NCI-H2196 treated with DMSO at 0.1 percent for 48 hours (cell line): ENCODE results near the gene ZNF530.
A peak's percentile ranks its signal among the peaks of the same experiment; 100 is the strongest.

Experiments used
- DNase-seq: peaks from one replicate; lab custom pipeline; 2025; ENCODE audit not compliant: unreplicated experiment; lab: John Stamatoyannopoulos, UW

Gene ZNF530

GRCh38 chr19:57599761-57600383 is at the start of gene ZNF530:
Gene ZNF530 (plus strand): TSS chr19:57599885. CDS start chr19:57604346, 4,461 bp downstream.
- peak; percentile 87 for DNase-seq

GRCh38 chr19:57552432-57552831 is 47.3 kb upstream of the ZNF530 start:
- no peak for DNase-seq

DNA sequence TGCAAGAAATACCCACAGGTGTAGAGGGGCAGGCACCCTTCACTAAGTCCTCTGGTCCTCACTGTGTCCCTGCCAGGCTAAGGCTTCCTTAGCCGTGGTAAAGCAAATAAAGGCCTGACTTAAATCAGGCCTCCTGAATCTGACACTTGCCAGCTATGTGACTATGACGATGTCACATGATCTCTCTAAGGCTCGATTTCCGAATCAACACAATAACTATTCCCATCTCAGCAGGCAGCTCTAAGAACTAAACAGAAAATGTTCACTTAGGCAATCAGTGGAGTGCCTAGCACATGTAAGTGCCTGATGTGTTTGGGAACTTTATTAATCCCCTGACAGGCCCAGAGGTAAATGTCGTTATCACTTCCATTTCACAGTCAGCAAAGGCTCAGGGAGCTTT is 42.0 kb upstream of the ZNF530 start:
- no peak for DNase-seq

GRCh38 chr19:57558525-57558924 is 41.2 kb upstream of the ZNF530 start:
- no peak for DNase-seq

DNA sequence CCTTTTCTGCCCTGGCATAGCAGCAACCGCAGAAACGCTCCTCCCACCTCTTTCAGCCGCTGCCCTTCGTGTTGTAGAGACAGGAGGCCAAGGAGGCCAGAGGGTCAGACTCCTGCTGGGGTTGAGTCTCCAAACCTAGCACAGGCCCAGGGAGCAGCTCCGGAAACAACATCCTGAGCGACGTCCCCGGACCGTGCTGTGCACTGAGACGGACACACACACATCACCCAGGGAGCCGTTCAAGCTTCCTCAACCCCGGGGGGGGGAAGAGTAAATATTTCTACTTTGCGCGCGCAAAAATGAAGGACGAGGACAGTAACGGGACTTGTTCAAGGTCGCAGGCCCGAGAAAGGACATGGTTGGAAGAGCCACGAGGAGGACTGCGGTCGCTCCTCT is 40.7 kb upstream of the ZNF530 start:
- no peak for DNase-seq

DNA sequence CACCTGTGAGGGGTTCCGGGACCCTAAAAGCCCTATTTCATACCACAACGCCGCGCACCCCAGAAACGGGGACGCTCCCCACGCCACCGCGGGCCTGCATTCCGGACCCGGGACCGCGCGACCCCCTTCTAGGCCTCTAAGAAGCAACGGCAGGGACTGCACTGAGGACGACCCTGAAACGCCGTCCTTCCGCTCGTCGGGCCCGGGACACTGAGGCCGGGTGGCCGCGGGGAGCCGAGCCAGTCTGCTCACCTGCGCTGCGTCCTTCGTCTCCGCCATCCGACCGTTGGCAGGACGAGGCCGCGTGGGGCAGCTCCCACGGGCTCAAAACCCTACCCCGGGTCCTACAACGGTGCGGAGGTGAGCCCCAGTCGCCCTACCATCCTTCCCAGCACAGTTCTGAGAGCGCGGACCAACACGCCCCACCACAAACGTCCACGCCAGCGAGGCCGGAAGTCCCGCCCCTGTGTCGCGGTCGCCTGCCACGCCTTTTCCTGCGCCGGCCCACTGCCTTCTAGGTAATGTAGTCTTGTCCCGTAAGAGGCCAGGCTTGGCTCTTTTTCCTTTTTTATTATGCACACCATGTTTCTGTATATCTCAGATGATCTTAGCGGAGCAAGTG is 40.2 kb upstream of the ZNF530 start, which contains the start of gene ZNF550:
Gene ZNF550 (minus strand): TSS at position 460 of the 622 bp plus-strand sequence. CDS start 181 bp downstream, at position 279.
- peak; percentile 79 for DNase-seq

DNA sequence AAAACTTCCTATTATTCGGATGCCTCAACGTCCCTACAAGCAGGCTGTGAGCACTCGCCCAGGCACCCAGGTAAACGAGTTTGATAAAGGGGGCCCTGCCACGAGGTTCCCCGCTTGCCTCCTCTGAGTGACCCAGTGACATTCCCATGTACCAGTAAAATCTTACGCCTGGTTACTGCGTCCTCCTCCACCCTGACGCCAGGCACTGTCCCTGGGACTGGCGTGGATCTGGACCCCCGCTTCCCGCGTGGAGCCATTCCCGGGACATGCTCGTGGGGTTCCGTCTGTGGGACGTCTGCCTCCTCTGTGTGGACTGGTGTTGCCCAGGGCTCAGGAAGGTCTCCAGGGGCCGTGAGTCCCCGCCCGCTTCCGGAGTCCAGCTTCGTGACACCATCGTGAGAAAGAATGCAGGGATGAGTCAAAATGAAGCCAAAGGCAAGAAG is 39.6 kb upstream of the ZNF530 start:
- no peak for DNase-seq

GRCh38 chr19:57563547-57563946 is 36.1 kb upstream of the ZNF530 start:
- DNase-seq = no peak

DNA sequence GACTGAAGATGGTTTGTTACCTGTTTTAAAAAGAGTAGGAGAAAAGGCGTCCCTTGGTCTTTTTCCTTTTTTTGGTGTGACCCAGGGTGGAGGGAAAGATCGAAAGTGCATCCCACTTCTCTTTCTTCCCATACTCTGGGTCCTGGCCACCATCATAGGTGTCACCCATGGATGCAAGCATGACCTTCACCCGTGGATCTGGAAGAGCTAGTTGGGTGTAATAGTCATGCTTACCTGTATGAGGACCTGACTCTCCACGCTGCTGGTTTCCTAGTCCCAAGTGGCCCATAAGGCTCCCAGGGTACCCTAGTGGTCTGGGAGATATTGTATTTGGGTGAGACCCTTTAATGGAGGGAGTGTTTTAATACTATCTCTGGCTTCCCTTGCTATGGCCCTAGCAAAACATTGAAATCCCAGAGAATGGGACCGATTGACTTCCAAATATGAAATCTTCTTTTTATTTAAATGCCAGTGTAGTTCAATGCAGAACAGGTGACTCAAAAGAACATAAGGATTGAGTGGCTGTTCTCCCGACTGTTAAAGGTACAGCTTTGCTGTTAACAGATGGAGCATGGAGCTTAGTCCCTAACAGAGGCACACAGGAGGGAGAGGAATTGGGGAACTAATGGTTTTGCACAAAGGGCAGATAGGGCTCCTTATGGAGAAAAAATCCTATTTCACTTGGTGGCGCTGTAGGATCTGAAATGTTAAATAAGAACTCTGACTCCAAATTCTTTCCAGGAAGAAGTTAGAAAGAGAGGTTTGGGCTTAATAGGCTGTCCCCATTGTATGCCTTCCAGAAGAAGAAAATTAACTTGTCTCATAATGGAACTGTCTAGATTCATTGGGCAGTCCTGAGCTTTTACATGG is 33.1 kb upstream of the ZNF530 start:
- DNase-seq = no peak

DNA sequence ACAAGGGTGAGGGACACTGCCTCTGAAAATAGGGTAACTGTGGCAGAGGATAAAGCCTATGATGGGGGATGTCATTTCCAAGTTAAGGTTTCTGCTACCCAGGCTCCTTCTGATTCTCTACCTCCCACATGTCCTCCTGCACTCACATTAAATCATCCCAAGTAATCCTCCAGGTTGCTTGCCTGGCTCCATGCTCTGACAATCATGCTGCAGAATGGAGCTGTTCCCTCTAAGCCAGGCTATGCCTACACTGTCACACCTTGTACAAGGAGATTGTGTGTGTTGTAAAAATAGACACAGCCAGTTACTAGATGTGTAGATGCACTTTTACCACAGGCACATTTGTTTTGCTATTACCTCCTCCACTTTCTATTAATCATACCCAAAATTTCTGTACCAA is 29.0 kb upstream of the ZNF530 start:
- DNase-seq = no peak

DNA sequence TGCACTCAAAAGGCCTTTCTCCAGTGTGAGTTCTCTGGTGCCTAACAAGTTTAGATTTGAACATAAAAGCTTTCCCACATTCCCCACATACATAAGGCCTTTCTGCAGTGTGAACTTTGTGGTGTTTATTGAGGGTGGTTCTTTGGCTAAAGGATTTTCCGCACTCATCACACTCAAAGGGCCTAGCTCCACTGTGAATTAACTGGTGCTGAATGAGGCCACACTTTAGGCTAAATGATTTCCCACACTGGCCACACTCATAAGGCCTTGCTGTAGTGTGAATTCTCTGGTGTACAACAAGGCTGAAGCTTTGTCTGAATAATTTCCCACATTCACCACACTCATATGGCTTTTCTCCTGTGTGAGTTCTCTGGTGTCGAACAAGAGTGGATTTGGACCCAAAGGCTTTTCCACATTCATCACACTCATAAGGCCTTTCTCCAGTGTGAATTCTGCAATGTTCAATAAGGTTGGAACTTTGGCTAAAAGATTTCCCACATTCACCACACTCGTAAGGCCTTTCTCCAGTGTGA is 27.2 kb upstream of the ZNF530 start:
- no peak for DNase-seq

DNA sequence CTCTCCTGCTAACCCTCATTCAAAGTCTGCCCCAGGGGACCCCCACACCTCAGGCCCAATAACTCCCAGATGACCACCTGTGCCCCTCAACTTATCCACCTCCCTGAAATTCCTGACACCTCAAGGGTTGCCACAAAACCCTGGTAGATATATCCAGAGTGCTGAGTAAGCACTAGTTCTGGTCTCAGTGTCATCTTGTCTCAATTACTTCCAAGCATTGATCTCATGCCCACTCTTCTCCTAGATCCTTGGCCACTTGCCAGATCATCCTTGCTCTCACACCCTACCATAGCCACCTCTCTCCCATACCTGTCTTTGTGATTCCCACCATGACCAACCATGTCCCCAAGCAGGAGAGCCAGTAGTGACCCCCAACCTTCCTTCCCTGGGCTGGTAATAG is 23.0 kb upstream of the ZNF530 start:
- DNase-seq = no peak

DNA sequence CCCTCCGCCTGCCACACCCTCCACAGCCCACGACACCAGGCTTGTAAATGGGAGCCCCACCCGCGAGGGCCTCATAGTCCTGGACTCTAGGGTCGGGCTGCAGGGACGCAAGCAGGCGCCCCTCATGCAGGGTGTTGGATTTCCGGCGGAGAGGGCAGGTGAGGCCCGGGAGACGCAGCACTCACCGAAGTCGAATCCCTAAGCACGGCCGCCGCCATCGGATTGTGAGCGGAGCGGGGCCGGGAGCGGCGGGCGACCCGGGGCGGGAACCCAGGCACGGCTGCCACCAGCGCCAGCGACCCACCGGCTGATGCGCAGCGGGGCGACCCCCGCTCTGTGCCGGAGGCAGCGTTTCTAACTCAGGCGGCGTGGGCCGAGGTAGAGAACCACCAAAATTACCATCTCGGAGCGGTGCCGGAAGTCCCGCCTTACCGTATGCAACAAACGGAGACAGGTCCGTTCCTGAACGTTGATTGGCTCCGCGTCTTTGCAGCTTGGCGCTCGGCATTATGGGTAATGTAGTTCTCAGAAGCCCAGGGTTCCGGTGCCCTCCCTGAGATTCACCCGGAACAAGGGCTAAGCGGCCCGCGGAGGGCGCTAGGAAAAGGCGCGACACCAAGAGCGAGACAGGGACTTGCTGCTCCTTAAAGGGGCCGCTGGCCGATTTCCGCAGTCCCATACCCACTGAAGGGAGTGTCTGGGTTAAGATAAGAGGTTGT is 21.0 kb upstream of the ZNF530 start, which contains the start of gene ZNF416:
Gene ZNF416 (minus strand): TSS at position 425 of the 719 bp plus-strand sequence. CDS start 207 bp downstream, at position 218.
- peak; percentile 94 for DNase-seq

DNA sequence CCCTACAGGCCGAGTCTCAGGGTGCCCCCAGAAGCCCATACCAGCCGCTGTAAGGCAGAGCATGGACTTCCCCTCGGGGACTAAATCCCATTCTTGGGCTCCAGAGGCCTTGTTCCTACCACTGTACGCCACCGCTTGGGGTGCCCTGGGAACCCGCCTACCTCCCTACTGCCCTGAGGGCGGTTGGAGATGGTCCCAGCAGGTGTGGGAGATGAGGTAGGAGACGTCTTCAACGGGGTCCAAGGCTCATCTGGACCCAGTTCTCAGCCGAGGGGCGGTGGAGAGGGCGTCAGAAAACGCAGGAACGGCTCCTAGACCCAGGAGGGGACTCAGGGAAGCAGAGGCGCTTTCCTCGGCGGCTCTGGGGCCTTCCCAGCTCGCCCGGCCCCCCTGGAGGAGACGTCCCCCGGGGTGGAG is 16.6 kb upstream of the ZNF530 start:
- no peak for DNase-seq

GRCh38 chr19:57583521-57584416 is 15.9 kb upstream of the ZNF530 start, which contains the start of gene ZIK1:
Gene ZIK1 (plus strand): TSS chr19:57584145. CDS start chr19:57584357, 212 bp downstream.
- peak; percentile 43 for DNase-seq

- no peak for DNase-seq
These were observed 12.2 kb upstream of the ZNF530 start for GRCh38 chr19:57587529-57587928.

GRCh38 chr19:57599377-57599760 is 316 bp upstream of the ZNF530 start:
- no peak for DNase-seq

- DNase-seq = no peak
These were observed 7.2 kb downstream of the ZNF530 start for GRCh38 chr19:57606931-57607330.

- DNase-seq = no peak
These were observed 11.4 kb downstream of the ZNF530 start for GRCh38 chr19:57611113-57611512.
